ENCODE data around the gene THSD4.

THSD4 gene

GRCh38 chr15:71449363-71449762, 334.1 kb downstream of the THSD4 start:
- no peaks in the 10 kb centered on the region for H3K9me3 ChIP-seq (ENCODE audit: control insufficient read depth, low read depth, low read length)
- H3K9ac ChIP-seq (ENCODE audit: low read length): no peak overlapping the region

GRCh38 chr15:71449956-71450355, 334.7 kb downstream of the THSD4 start:
- Histone ChIP-seq H3K36me3 (ENCODE audit: control insufficient read depth, low read depth, low read length) (no peaks in the 10 kb centered on the region), H3K27me3 (ENCODE audit: control insufficient read depth, insufficient read depth, low read length) (no peaks in the 10 kb centered on the region), H3K9me3 (ENCODE audit: control insufficient read depth, low read depth, low read length) (no peaks in the 10 kb centered on the region), H3K27ac (ENCODE audit: low read length) (no peak overlapping the region), H3K4me1 (ENCODE audit: control insufficient read depth, low read depth, low read length) (no peaks in the 10 kb centered on the region), H3K9ac (ENCODE audit: low read length) (no peak overlapping the region), H3K4me3 (ENCODE audit: low read length) (no peak overlapping the region)

More at GRCh38 chr15:71449363-71449762, 334.1 kb downstream of the THSD4 start:
- H3K27me3 ChIP-seq (ENCODE audit: control insufficient read depth, insufficient read depth, low read length): no peaks in the 10 kb centered on the region
- H3K36me3 ChIP-seq (ENCODE audit: control insufficient read depth, low read depth, low read length): no peaks in the 10 kb centered on the region
- no peaks in the 10 kb centered on the region for H3K4me1 ChIP-seq (ENCODE audit: control insufficient read depth, low read depth, low read length)
- H3K27ac ChIP-seq (ENCODE audit: low read length): no peak overlapping the region
- H3K4me3 ChIP-seq (ENCODE audit: low read length): no peak overlapping the region

GRCh38 chr15:71451130-71451529, 335.9 kb downstream of the THSD4 start:
- H3K4me3 ChIP-seq (ENCODE audit: low read length): no peak overlapping the region
- no peaks in the 10 kb centered on the region for H3K27me3 ChIP-seq (ENCODE audit: control insufficient read depth, insufficient read depth, low read length)
- H3K9ac ChIP-seq (ENCODE audit: low read length): no peak overlapping the region
- H3K36me3 ChIP-seq (ENCODE audit: control insufficient read depth, low read depth, low read length): no peaks in the 10 kb centered on the region
- no peaks in the 10 kb centered on the region for H3K4me1 ChIP-seq (ENCODE audit: control insufficient read depth, low read depth, low read length)
- no peak overlapping the region for H3K27ac ChIP-seq (ENCODE audit: low read length)
- no peaks in the 10 kb centered on the region for H3K9me3 ChIP-seq (ENCODE audit: control insufficient read depth, low read depth, low read length)

- H3K36me3 ChIP-seq (ENCODE audit: control insufficient read depth, low read depth, low read length): no peaks in the 10 kb centered on the region
- no peak overlapping the region for H3K4me3 ChIP-seq (ENCODE audit: low read length)
- no peaks in the 10 kb centered on the region for H3K9me3 ChIP-seq (ENCODE audit: control insufficient read depth, low read depth, low read length)
- no peaks in the 10 kb centered on the region for H3K27me3 ChIP-seq (ENCODE audit: control insufficient read depth, insufficient read depth, low read length)
- no peaks in the 10 kb centered on the region for H3K4me1 ChIP-seq (ENCODE audit: control insufficient read depth, low read depth, low read length)
- H3K27ac ChIP-seq (ENCODE audit: low read length): no peak overlapping the region
- no peak overlapping the region for H3K9ac ChIP-seq (ENCODE audit: low read length)
Observed at GRCh38 chr15:71452893-71453292, 337.6 kb downstream of the THSD4 start.

- Histone ChIP-seq H3K27me3 (ENCODE audit: control insufficient read depth, insufficient read depth, low read length) (no peaks in the 10 kb centered on the region), H3K9me3 (ENCODE audit: control insufficient read depth, low read depth, low read length) (no peaks in the 10 kb centered on the region), H3K4me1 (ENCODE audit: control insufficient read depth, low read depth, low read length) (peaks cover 3% of the 10 kb centered on the region), H3K27ac (ENCODE audit: low read length) (no peak overlapping the region), H3K4me3 (ENCODE audit: low read length) (no peak overlapping the region), H3K9ac (ENCODE audit: low read length) (no peak overlapping the region), H3K36me3 (ENCODE audit: control insufficient read depth, low read depth, low read length) (no peaks in the 10 kb centered on the region)
Observed at GRCh38 chr15:71454462-71454996, 339.3 kb downstream of the THSD4 start.

- Histone ChIP-seq H3K36me3 (ENCODE audit: control insufficient read depth, low read depth, low read length) (no peaks in the 10 kb centered on the region), H3K4me1 (ENCODE audit: control insufficient read depth, low read depth, low read length) (peaks cover 3% of the 10 kb centered on the region), H3K27me3 (ENCODE audit: control insufficient read depth, insufficient read depth, low read length) (no peaks in the 10 kb centered on the region), H3K9ac (ENCODE audit: low read length) (no peak overlapping the region), H3K4me3 (ENCODE audit: low read length) (no peak overlapping the region), H3K27ac (ENCODE audit: low read length) (no peak overlapping the region), H3K9me3 (ENCODE audit: control insufficient read depth, low read depth, low read length) (no peaks in the 10 kb centered on the region)
Observed at GRCh38 chr15:71455107-71455506, 339.8 kb downstream of the THSD4 start.

- Histone ChIP-seq H3K9ac (ENCODE audit: low read length) (no peak overlapping the region), H3K9me3 (ENCODE audit: control insufficient read depth, low read depth, low read length) (no peaks in the 10 kb centered on the region), H3K27ac (ENCODE audit: low read length) (no peak overlapping the region), H3K4me3 (ENCODE audit: low read length) (no peak overlapping the region), H3K27me3 (ENCODE audit: control insufficient read depth, insufficient read depth, low read length) (no peaks in the 10 kb centered on the region), H3K36me3 (ENCODE audit: control insufficient read depth, low read depth, low read length) (no peaks in the 10 kb centered on the region), H3K4me1 (ENCODE audit: control insufficient read depth, low read depth, low read length) (peaks cover 3% of the 10 kb centered on the region)
Observed at GRCh38 chr15:71455878-71456277, 340.6 kb downstream of the THSD4 start.

GRCh38 chr15:71456362-71456761, 341.1 kb downstream of the THSD4 start:
- no peak overlapping the region for H3K27ac ChIP-seq (ENCODE audit: low read length)
- no peak overlapping the region for H3K4me3 ChIP-seq (ENCODE audit: low read length)
- no peak overlapping the region for H3K9ac ChIP-seq (ENCODE audit: low read length)
- no peaks in the 10 kb centered on the region for H3K27me3 ChIP-seq (ENCODE audit: control insufficient read depth, insufficient read depth, low read length)
- H3K36me3 ChIP-seq (ENCODE audit: control insufficient read depth, low read depth, low read length): no peaks in the 10 kb centered on the region
- peaks cover 3% of the 10 kb centered on the region for H3K4me1 ChIP-seq (ENCODE audit: control insufficient read depth, low read depth, low read length)
- no peaks in the 10 kb centered on the region for H3K9me3 ChIP-seq (ENCODE audit: control insufficient read depth, low read depth, low read length)

GRCh38 chr15:71456811-71457210, 341.5 kb downstream of the THSD4 start:
- Histone ChIP-seq H3K27ac (ENCODE audit: low read length) (no peak overlapping the region), H3K9me3 (ENCODE audit: control insufficient read depth, low read depth, low read length) (no peaks in the 10 kb centered on the region), H3K27me3 (ENCODE audit: control insufficient read depth, insufficient read depth, low read length) (no peaks in the 10 kb centered on the region)

GRCh38 chr15:71458089-71458660, 342.9 kb downstream of the THSD4 start:
- no peak overlapping the region for H3K27ac ChIP-seq (ENCODE audit: low read length)
- no peaks in the 10 kb centered on the region for H3K27me3 ChIP-seq (ENCODE audit: control insufficient read depth, insufficient read depth, low read length)
- no peak overlapping the region for H3K4me3 ChIP-seq (ENCODE audit: low read length)

More at GRCh38 chr15:71456811-71457210, 341.5 kb downstream of the THSD4 start:
- H3K4me3 ChIP-seq (ENCODE audit: low read length): no peak overlapping the region
- H3K36me3 ChIP-seq (ENCODE audit: control insufficient read depth, low read depth, low read length): no peaks in the 10 kb centered on the region
- peaks cover 3% of the 10 kb centered on the region for H3K4me1 ChIP-seq (ENCODE audit: control insufficient read depth, low read depth, low read length)
- H3K9ac ChIP-seq (ENCODE audit: low read length): no peak overlapping the region

GRCh38 chr15:71461748-71462147, 346.5 kb downstream of the THSD4 start:
- H3K36me3 ChIP-seq (ENCODE audit: control insufficient read depth, low read depth, low read length): no peaks in the 10 kb centered on the region
- no peak overlapping the region for H3K9ac ChIP-seq (ENCODE audit: low read length)
- H3K4me1 ChIP-seq (ENCODE audit: control insufficient read depth, low read depth, low read length): peaks cover 17% of the 10 kb centered on the region
- H3K9me3 ChIP-seq (ENCODE audit: control insufficient read depth, low read depth, low read length): no peaks in the 10 kb centered on the region
- no peaks in the 10 kb centered on the region for H3K27me3 ChIP-seq (ENCODE audit: control insufficient read depth, insufficient read depth, low read length)
- H3K4me3 ChIP-seq (ENCODE audit: low read length): no peak overlapping the region
- no peak overlapping the region for H3K27ac ChIP-seq (ENCODE audit: low read length)

More at GRCh38 chr15:71458089-71458660, 342.9 kb downstream of the THSD4 start:
- Histone ChIP-seq H3K4me1 (ENCODE audit: control insufficient read depth, low read depth, low read length) (peaks cover 3% of the 10 kb centered on the region), H3K9me3 (ENCODE audit: control insufficient read depth, low read depth, low read length) (no peaks in the 10 kb centered on the region), H3K9ac (ENCODE audit: low read length) (no peak overlapping the region), H3K36me3 (ENCODE audit: control insufficient read depth, low read depth, low read length) (no peaks in the 10 kb centered on the region)

- H3K9me3 ChIP-seq (ENCODE audit: control insufficient read depth, low read depth, low read length): no peaks in the 10 kb centered on the region
- no peak overlapping the region for H3K27ac ChIP-seq (ENCODE audit: low read length)
- peaks cover 17% of the 10 kb centered on the region for H3K4me1 ChIP-seq (ENCODE audit: control insufficient read depth, low read depth, low read length)
- H3K4me3 ChIP-seq (ENCODE audit: low read length): no peak overlapping the region
- no peaks in the 10 kb centered on the region for H3K27me3 ChIP-seq (ENCODE audit: control insufficient read depth, insufficient read depth, low read length)
- H3K9ac ChIP-seq (ENCODE audit: low read length): no peak overlapping the region
- no peaks in the 10 kb centered on the region for H3K36me3 ChIP-seq (ENCODE audit: control insufficient read depth, low read depth, low read length)
Observed at GRCh38 chr15:71462638-71463037, 347.4 kb downstream of the THSD4 start.
